C4-2B (cell line): ENCODE data around the gene SLC9A7.

ENCODE experiments used
- ZFX ChIP-seq: fragments of 450-650 bp; IDR thresholded peaks from 2 replicates; pipeline ENCODE4 v1.6.1; 2017
- TF ChIP-seq, protein P1 (sequence below): fragments of 450-650 bp; conservative IDR thresholded peaks from 2 replicates; pipeline ENCODE4 v1.5.1; 2017; ENCODE audit warnings: mild to moderate bottlenecking

DNA sequence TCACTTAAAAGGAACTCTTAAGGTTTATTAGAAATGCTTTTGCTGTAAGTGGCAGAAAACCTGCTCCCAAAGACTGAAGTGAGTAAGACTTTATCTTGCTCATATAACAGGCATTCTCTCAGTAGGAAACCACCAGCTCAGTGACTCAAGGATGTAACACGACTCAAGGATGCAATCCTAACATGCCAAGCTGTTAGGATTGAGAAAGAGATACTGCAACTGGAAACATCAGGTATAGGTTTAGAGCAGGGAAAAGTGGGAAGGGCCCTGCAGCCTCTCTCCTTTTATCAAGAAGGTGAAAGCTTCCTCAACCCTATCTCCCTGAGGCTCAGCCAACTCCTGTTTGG is 11.9 kb upstream of the SLC9A7 start:
- TF ChIP-seq, protein P1, sequence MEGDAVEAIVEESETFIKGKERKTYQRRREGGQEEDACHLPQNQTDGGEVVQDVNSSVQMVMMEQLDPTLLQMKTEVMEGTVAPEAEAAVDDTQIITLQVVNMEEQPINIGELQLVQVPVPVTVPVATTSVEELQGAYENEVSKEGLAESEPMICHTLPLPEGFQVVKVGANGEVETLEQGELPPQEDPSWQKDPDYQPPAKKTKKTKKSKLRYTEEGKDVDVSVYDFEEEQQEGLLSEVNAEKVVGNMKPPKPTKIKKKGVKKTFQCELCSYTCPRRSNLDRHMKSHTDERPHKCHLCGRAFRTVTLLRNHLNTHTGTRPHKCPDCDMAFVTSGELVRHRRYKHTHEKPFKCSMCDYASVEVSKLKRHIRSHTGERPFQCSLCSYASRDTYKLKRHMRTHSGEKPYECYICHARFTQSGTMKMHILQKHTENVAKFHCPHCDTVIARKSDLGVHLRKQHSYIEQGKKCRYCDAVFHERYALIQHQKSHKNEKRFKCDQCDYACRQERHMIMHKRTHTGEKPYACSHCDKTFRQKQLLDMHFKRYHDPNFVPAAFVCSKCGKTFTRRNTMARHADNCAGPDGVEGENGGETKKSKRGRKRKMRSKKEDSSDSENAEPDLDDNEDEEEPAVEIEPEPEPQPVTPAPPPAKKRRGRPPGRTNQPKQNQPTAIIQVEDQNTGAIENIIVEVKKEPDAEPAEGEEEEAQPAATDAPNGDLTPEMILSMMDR: no peak
- TF ChIP-seq ZFX: no peak
